T-cell (primary cell): ENCODE data around the gene LAPTM4A. TPM values are rescaled to one million over a fixed set of nuclear protein-coding genes. Genes with fewer than 3 reads are reported as not detected.

Experiments used
- ATAC-seq, 4 experiments: fragments of 200-7000 bp in 3 of 4; fragments of 150-1000 bp in 1 of 4; cut with Tn5 transposase; replicated peaks in 1 of 4; 1 replicate in 3 of 4; 2 replicates in 1 of 4; pipeline ENCODE4 v1.10.0; 2021; ENCODE audit warnings: moderate library complexity in 3 of 4, mild to moderate bottlenecking in 2 of 4, moderate number of reproducible peaks in 1 of 4
- CTCF ChIA-PET, 2 donors: fragments of 300-600 bp; sonication (Branson Sonifier 250); formaldehyde crosslinking; loops; one replicate each; lab custom pipeline; 2022; ENCODE audit warnings: antibody characterized with exemption in 2 of 2; lab: Charles Lee
- POLR2A ChIA-PET, 2 donors: fragments of 300-600 bp; sonication (Branson Sonifier 250); formaldehyde crosslinking; loops; one replicate each; lab custom pipeline; 2022; ENCODE audit warnings: antibody characterized with exemption in 2 of 2; lab: Charles Lee
- DNase-seq, 35 experiments: peaks; one replicate each; pipeline versions ENCODE4 v3.0.0 to v3.0.0-alpha.2; 2013 to 2023
- H3K27ac ChIP-seq: one replicate; pipeline ENCODE4 v1.5.1; 2013; ENCODE audit warnings: low read length
- H3K27me3 ChIP-seq, 2 experiments: replicated peaks in 1 of 2; 1 replicate in 1 of 2; 2 replicates in 1 of 2; pipeline versions ENCODE4 v1.6.1 to v1.7.0; 2013; ENCODE audit warnings: low read length in 1 of 2, mixed read lengths in 1 of 2; ENCODE audit not compliant: control insufficient read depth in 2 of 2, insufficient read depth in 2 of 2; ENCODE audit errors: extremely low read depth in 1 of 2
- H3K36me3 ChIP-seq, 2 donors: 1 replicate in 1 of 2; 2 replicates in 1 of 2; pipeline versions ENCODE4 v1.6.1 to v1.7.0; 2013; ENCODE audit warnings: low read length in 1 of 2; ENCODE audit not compliant: control insufficient read depth in 2 of 2, insufficient read depth in 1 of 2; ENCODE audit errors: extremely low read depth in 1 of 2
- H3K4me1 ChIP-seq, 2 experiments: 1 replicate in 1 of 2; 2 replicates in 1 of 2; pipeline versions ENCODE4 v1.6.1 to v1.7.0; 2013; ENCODE audit warnings: low read length in 2 of 2, mixed read lengths in 1 of 2; ENCODE audit not compliant: insufficient read depth in 2 of 2, control insufficient read depth in 1 of 2; ENCODE audit errors: extremely low read depth in 1 of 2
- H3K4me3 ChIP-seq, 2 donors: 1 replicate in 1 of 2; 2 replicates in 1 of 2; pipeline versions ENCODE4 v1.5.1 to v1.7.0; 2013; ENCODE audit warnings: mild to moderate bottlenecking in 2 of 2, low read length in 1 of 2, moderate library complexity in 1 of 2; ENCODE audit not compliant: control insufficient read depth in 1 of 2; ENCODE audit errors: extremely low read depth in 1 of 2
- H3K9me3 ChIP-seq: 2 replicates; pipeline ENCODE4 v1.7.0; 2013
- H3K27ac Mint-ChIP-seq, 2 donors: one replicate each; pipeline ENCODE4 v1.8.0; 2020 to 2021; ENCODE audit warnings: mild to moderate bottlenecking in 2 of 2, mixed read lengths in 2 of 2
- H3K27me3 Mint-ChIP-seq, 2 donors: one replicate each; pipeline ENCODE4 v1.8.0; 2021 to 2022; ENCODE audit warnings: mixed read lengths in 2 of 2
- H3K36me3 Mint-ChIP-seq: one replicate; pipeline ENCODE4 v1.8.0; 2021; ENCODE audit warnings: mixed read lengths
- H3K4me1 Mint-ChIP-seq, 3 donors: one replicate each; pipeline ENCODE4 v1.8.0; 2020 to 2022; ENCODE audit warnings: mixed read lengths in 3 of 3, mild to moderate bottlenecking in 1 of 3
- H3K4me3 Mint-ChIP-seq, 3 donors: one replicate each; pipeline ENCODE4 v1.8.0; 2020 to 2022; ENCODE audit warnings: mild to moderate bottlenecking in 3 of 3, mixed read lengths in 3 of 3, moderate library complexity in 3 of 3
- H3K9me3 Mint-ChIP-seq, 3 donors: one replicate each; pipeline ENCODE4 v1.8.0; 2020 to 2022; ENCODE audit warnings: mixed read lengths in 3 of 3
- WGBS: methylation state at CpG from one replicate; pipeline ENCODE4 v1.1.5; 2013; ENCODE audit warnings: missing lambda C conversion rate; ENCODE audit not compliant: insufficient coverage; 5-methylcytosine and 5-hydroxymethylcytosine counted together
- total RNA-seq, 35 experiments: library from RNA in 6 of 35; stranded (reverse) in 6 of 35; fragments of 120-200 nt in 1 of 35; gene quantifications; one replicate each; pipeline versions ENCODE4 v1.2.1 to v1.2.4 and lab custom pipeline; 2013 to 2026

LAPTM4A gene
- total RNA-seq, 5 donors from 2014 or later (not counting 1 experiment from before 2014, with no cell fraction given), result 35.3 to 41.1 (median 38.1) TPM

DNA sequence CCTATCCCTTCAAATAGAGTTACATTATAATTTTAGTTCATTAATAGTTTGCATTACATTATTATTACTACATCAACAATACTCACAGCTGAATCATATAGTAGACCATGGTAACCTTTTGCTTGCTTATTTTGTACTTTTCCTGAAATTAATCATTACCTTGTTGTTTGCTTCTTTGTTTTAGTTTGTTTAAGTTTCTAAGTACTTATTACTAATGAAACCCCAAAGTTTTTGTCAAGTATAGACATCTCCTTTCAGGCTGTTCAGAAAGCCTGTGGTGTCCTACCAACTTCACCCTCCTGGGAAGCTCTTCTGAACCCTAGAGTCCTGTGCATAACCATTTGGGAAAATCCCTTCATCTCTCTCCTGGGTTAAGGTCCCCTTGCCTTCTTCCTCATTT lies 43.5 kb upstream of the LAPTM4A start:
- no peaks in the 10 kb centered on the region for H3K36me3 ChIP-seq
- no peak for ATAC-seq
- Mint-ChIP-seq H3K27me3 (peaks cover 16 to 36% of the 10 kb centered on the region in 2 donors), H3K9me3 (no peaks in the 10 kb centered on the region), H3K27ac (no peak overlapping the region), H3K4me1 (no peaks in the 10 kb centered on the region), H3K36me3 (no peaks in the 10 kb centered on the region), H3K4me3 (no peak overlapping the region)
- H3K27me3 ChIP-seq, result peaks cover 0 to 34% of the 10 kb centered on the region in 2 experiments
- H3K4me3 ChIP-seq, result no peak overlapping the region
- POLR2A ChIA-PET, result interaction anchor here in 1 of 2 donors (1.1 kb wide), 1 partner anchor 51 kb away, joined by 3 read pairs; no protein-coding TSS in a partner anchor
- CTCF ChIA-PET, result interaction anchor here (0.7 to 3.1 kb wide), 5 partner anchors 33 to 139 kb away, joined by 3 to 17 read pairs (median 3); no protein-coding TSS in a partner anchor
- H3K27ac ChIP-seq, result no peak overlapping the region
- DNase-seq, result no peak
- peaks cover 0 to 3% of the 10 kb centered on the region in 2 experiments for H3K4me1 ChIP-seq
- H3K9me3 ChIP-seq, result no peaks in the 10 kb centered on the region

DNA sequence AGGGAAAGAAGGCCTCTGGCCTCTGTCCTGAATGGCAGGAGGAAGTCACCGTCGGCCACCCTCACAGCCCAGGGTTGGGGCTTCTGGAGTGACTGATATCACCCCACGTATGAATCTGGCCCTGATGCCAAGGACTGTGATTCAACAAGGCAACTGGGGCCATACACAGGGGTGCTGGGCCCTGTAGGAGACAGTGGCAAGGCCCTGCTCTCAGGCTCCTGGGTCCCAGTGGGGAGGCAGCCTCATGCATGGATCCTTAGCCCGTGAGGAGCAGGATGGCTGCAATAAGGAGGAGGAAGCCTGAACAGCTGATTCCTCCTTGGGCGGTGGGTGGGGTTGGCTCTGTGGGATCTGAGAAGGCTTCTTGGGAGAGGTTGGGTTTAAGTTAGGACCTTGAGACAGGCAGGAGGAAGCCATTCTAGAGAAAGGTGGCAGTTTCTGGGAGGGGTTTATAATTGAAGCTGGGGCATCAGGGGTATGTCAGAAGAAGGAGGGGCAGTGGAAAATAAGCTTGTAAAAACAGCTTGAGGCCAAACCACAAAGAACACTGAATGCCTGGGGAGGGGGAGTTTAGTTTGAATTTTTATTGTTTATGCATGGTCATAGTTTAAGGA lies 42.8 kb upstream of the LAPTM4A start:
- Mint-ChIP-seq H3K36me3 (no peaks in the 10 kb centered on the region), H3K4me3 (no peak overlapping the region), H3K27me3 (peaks cover 16 to 36% of the 10 kb centered on the region in 2 donors), H3K9me3 (no peaks in the 10 kb centered on the region), H3K27ac (no peak overlapping the region), H3K4me1 (no peaks in the 10 kb centered on the region)
- Histone ChIP-seq H3K36me3 (no peaks in the 10 kb centered on the region), H3K4me3 (no peak overlapping the region), H3K4me1 (peaks cover 0 to 3% of the 10 kb centered on the region in 2 experiments), H3K27ac (no peak overlapping the region), H3K9me3 (no peaks in the 10 kb centered on the region), H3K27me3 (peaks cover 0 to 33% of the 10 kb centered on the region in 2 experiments)
- ChIA-PET POLR2A (no interaction called here), CTCF (interaction anchor here (0.6 to 3.1 kb wide), 5 partner anchors 33 to 836 kb away, joined by 3 to 17 read pairs (median 3); no protein-coding TSS in a partner anchor)
- ATAC-seq, result no peak
- DNase-seq, result no peak
- WGBS, result 88% methylated on average over 5 of the region's 5 CpGs

DNA sequence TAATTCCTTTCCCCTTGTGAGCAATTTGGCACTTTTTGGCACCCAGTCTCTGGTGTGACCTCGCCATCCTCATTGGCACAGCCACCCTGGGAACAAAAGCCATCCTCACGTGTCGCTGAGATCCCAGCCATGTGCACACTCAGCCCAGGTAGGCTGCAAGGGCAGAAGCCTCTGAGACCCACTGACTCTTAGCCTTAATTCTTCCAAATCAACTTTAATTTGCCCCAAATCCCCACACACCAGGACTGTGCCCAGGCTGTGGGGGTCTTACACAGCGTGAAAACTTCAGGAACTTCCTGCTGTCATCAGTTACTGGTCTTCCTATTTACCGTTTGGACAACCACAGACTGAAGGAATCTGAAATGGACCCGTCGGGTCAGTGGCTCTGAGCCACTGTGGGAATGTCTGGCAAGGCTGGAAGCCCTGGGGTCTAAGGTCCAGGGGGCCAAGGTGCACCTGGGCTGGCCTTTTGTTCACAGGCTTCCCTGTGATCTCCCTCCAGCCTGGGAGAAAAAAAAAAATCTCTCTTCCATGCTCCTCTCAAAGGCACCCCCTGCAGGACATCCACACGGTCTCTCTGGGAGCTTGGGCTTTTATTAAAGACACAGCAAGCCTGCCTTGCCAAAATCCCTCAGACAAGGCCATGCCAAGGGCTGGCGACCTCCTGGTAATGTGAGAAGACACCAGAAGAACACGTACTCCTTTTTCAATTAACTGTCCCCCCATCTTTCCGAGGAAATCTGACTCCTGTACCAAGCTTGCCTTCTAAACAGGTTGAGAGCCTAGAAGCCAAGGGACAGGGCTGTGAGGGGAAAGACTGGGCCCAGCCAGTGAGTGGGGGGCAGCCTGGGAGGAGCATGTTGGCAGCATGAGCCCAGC lies 42.1 kb upstream of the LAPTM4A start:
- POLR2A ChIA-PET, result no interaction called here
- no peak overlapping the region for H3K27ac Mint-ChIP-seq

DNA sequence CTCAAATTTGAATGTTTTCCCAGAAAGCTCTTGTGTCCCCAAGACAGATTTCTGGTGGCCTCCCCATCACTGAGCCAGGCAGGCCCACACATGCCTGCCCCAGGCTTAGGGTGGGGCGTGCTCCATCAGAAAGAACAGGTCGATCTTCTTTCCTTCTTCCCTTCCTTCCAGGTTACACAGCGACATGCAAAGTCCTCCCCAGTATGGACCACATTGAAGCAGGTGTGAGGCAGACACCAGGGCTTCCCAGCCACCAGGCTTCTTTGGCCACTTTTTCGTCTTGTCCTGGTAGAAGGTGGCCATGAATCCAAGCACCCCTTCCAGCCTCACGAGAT lies 41.4 kb upstream of the LAPTM4A start:
- Mint-ChIP-seq H3K9me3 (no peaks in the 10 kb centered on the region), H3K4me1 (no peaks in the 10 kb centered on the region), H3K36me3 (no peaks in the 10 kb centered on the region), H3K27ac (no peak overlapping the region), H3K4me3 (no peak overlapping the region), H3K27me3 (peaks cover 16 to 31% of the 10 kb centered on the region in 2 donors)
- Histone ChIP-seq H3K4me3 (no peak overlapping the region), H3K36me3 (no peaks in the 10 kb centered on the region), H3K27me3 (peaks cover 0 to 30% of the 10 kb centered on the region in 2 experiments), H3K4me1 (peaks cover 0 to under 1% of the 10 kb centered on the region in 2 experiments), H3K9me3 (no peaks in the 10 kb centered on the region), H3K27ac (no peak overlapping the region)
- POLR2A ChIA-PET, result no interaction called here
- WGBS, result 84% methylated on average over 3 of the region's 5 CpGs
- ATAC-seq, result no peak
- DNase-seq, result no peak
- CTCF ChIA-PET, result no interaction called here

More for the DNA sequence above, 42.1 kb upstream of the LAPTM4A start:
- H3K27me3 ChIP-seq, result peaks cover 0 to 33% of the 10 kb centered on the region in 2 experiments
- H3K4me1 ChIP-seq, result peaks cover 0 to 3% of the 10 kb centered on the region in 2 experiments
- Mint-ChIP-seq H3K27me3 (peaks cover 16 to 36% of the 10 kb centered on the region in 2 donors), H3K9me3 (no peaks in the 10 kb centered on the region), H3K4me3 (no peak overlapping the region), H3K36me3 (no peaks in the 10 kb centered on the region), H3K4me1 (no peaks in the 10 kb centered on the region)
- no peaks in the 10 kb centered on the region for H3K9me3 ChIP-seq
- ATAC-seq, result no peak
- WGBS, result 65% methylated on average over 8 of the region's 11 CpGs
- no peak overlapping the region for H3K4me3 ChIP-seq
- CTCF ChIA-PET, result interaction anchor here (0.6 to 3.1 kb wide), 3 partner anchors 78 to 835 kb away, joined by 3 to 17 read pairs (median 3); no protein-coding TSS in a partner anchor
- no peak overlapping the region for H3K27ac ChIP-seq
- no peak for DNase-seq
- H3K36me3 ChIP-seq, result no peaks in the 10 kb centered on the region

DNA sequence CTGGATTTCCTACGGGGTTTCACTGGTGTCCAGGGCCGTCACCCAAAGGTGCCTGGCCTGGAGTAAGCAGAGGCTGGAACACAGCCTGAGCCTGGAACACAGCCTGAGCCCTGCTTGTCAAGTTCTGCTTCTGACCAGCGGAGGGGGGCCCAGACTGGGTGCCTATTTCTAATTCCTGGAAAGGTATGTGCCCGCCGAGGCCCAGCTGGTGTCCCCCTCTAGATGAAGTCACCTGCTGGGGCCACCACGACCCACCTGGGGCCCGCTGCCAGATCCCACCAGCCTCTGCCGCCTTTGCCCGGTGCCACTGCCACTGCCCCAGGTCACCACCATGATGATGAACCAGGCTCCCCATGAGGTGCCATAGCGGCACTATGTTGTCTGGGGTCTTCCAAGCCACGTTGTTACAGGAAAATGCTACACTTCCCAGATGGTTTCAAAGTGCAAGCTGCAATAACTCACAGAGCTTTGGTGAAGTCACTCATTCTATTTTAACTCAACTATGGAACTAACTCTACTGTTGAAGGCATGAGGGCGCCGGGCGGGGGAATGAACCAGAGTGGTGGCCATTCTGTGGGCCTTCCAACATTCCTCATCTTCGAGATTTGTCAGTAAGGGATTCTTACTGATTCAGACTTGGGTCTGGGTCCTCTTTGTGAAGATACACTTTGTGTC lies 40.9 kb upstream of the LAPTM4A start:
- Histone ChIP-seq H3K27ac (no peak overlapping the region), H3K4me1 (no peaks in the 10 kb centered on the region), H3K36me3 (no peaks in the 10 kb centered on the region), H3K9me3 (no peaks in the 10 kb centered on the region), H3K4me3 (no peak overlapping the region), H3K27me3 (peaks cover 0 to 25% of the 10 kb centered on the region in 2 experiments)
- ChIA-PET POLR2A (no interaction called here), CTCF (no interaction called here)
- no peaks in the 10 kb centered on the region for H3K4me1 Mint-ChIP-seq
- DNase-seq, result no peak
- peaks cover 16 to 26% of the 10 kb centered on the region in 2 donors for H3K27me3 Mint-ChIP-seq
- no peaks in the 10 kb centered on the region for H3K36me3 Mint-ChIP-seq
- WGBS, result 91% methylated on average over 12 of the region's 15 CpGs
- no peak overlapping the region for H3K4me3 Mint-ChIP-seq
- H3K27ac Mint-ChIP-seq, result no peak overlapping the region
- no peaks in the 10 kb centered on the region for H3K9me3 Mint-ChIP-seq
- no peak for ATAC-seq

DNA sequence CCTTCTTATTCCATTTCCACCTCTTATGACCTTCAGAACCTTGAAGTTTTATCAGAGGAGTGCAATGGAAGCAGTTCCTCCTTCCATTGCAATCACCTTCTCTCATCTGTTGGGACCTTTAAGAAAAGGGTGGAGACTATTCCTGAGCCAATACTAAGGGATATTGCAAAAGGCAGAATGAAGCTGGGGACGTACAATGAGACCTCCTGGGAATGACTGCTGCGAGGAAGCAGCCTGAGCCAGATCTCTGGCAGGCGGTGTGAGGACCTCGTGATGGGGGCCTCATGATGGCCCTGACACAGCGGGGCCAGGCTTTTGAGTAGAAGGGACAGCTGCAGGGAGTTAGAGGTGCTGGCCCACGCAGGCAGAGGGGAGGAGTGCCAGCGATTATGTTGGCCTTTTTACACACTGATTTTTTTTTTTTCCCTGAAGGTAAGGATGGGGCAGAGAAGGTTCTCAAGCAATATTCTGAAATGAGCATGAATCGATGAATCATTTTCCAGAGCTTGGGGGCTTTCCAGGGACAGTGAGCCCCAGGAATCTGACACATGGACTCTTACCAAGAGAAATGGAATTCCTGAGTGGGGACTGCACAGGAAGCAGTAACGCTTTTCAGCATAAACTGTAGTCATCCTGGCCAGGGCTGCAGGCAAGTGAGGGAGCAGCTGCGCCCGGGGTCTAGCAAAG lies 40.0 kb upstream of the LAPTM4A start:
- Mint-ChIP-seq H3K4me1 (no peaks in the 10 kb centered on the region), H3K9me3 (no peaks in the 10 kb centered on the region), H3K27ac (no peak overlapping the region), H3K27me3 (peaks cover 16 to 26% of the 10 kb centered on the region in 2 donors), H3K4me3 (no peak overlapping the region), H3K36me3 (no peaks in the 10 kb centered on the region)
- ChIA-PET POLR2A (no interaction called here), CTCF (no interaction called here)
- DNase-seq (no peak), ATAC-seq (no peak)
- H3K4me3 ChIP-seq, result no peak overlapping the region
- WGBS, result 79% methylated on average over 8 of the region's 11 CpGs
- H3K36me3 ChIP-seq, result no peaks in the 10 kb centered on the region
- peaks cover 0 to 22% of the 10 kb centered on the region in 2 experiments for H3K27me3 ChIP-seq
- no peaks in the 10 kb centered on the region for H3K9me3 ChIP-seq
- no peaks in the 10 kb centered on the region for H3K4me1 ChIP-seq
- no peak overlapping the region for H3K27ac ChIP-seq
